Sigmoid colon (tissue), 7 donors: ENCODE measurements around the gene AHCY. TPM values are rescaled to one million over a fixed set of nuclear protein-coding genes. Genes with fewer than 3 reads are reported as not detected.
"Not testable (repeated sequence)": the region's sequence is repeated elsewhere in the genome, so short reads cannot be mapped to it uniquely, and the experiment has no call there.

Source experiments
- DNase-seq: peaks from one replicate; pipeline ENCODE4 v3.0.0-alpha.2; 2019
- H3K27ac ChIP-seq, 4 donors: fragments of 200-600 bp; sonication (generic); one replicate each; pipeline ENCODE4 v1.5.1; 2016 to 2019; ENCODE audit warnings: mild to moderate bottlenecking in 1 of 4
- H3K27me3 ChIP-seq, 3 donors: fragments of 200-600 bp; sonication (generic); one replicate each; pipeline ENCODE4 v1.5.1; 2019; ENCODE audit warnings: mild to moderate bottlenecking in 1 of 3
- H3K36me3 ChIP-seq, 4 donors: fragments of 200-600 bp; sonication (generic); one replicate each; pipeline ENCODE4 v1.5.1; 2016 to 2019
- H3K4me1 ChIP-seq, 4 donors: fragments of 200-600 bp; sonication (generic); one replicate each; pipeline ENCODE4 v1.5.1; 2017 to 2019
- H3K4me3 ChIP-seq, 4 donors: fragments of 200-600 bp; sonication (generic); one replicate each; pipeline ENCODE4 v1.5.1; 2017 to 2019; ENCODE audit warnings: mild to moderate bottlenecking in 2 of 4, moderate library complexity in 1 of 4
- H3K9me3 ChIP-seq, 4 donors: fragments of 200-600 bp in 3 of 4; sonication (generic) in 3 of 4; one replicate each; pipeline versions ENCODE4 v1.5.1 to v1.6.1; 2013 to 2019
- EP300 ChIP-seq, 4 donors: sonication (generic); formaldehyde crosslinking; IDR thresholded peaks; one replicate each; pipeline ENCODE4 v1.6.1; 2017; ENCODE audit warnings: antibody characterized with exemption in 4 of 4
- POLR2A ChIP-seq, 2 donors: fragments of 450-650 bp; IDR thresholded peaks; one replicate each; pipeline ENCODE4 v1.6.1; 2016; ENCODE audit warnings: antibody characterized with exemption in 2 of 2, mild to moderate bottlenecking in 2 of 2, moderate library complexity in 2 of 2
- POLR2AphosphoS5 ChIP-seq, 4 donors: sonication (generic); formaldehyde crosslinking; IDR thresholded peaks; one replicate each; pipeline ENCODE4 v1.6.1; 2017; ENCODE audit warnings: antibody characterized with exemption in 4 of 4
- WGBS, 2 donors: extraction: QIAGEN DNeasy Blood & Tissue Kit; methylation state at CpG; one replicate each; pipeline ENCODE4 v1.1.7; 2013; 5-methylcytosine and 5-hydroxymethylcytosine counted together
- intact Hi-C: fragments of 100-400 bp; cut with DNase I; formaldehyde crosslinking; loops from one replicate; pipeline ENCODE4 v1.15.1; 2023
- polyA plus RNA-seq, 3 donors: library from polyadenylated mRNA; stranded (reverse); fragments of 200-250 nt; gene quantifications; one replicate each; pipeline ENCODE4 v1.2.3, GENCODE V29; 2013
- total RNA-seq, 4 donors: library from RNA; depleted of rRNA; stranded (reverse); fragments of >200 nt; gene quantifications; one replicate each; pipeline ENCODE4 v1.1.0, GENCODE V29; 2016
- TF ChIP-seq, protein P1 (sequence below), 4 experiments: fragments of 450-650 bp in 3 of 4; fragments of 200-600 bp in 1 of 4; IDR thresholded peaks; one replicate each; pipeline ENCODE4 v1.5.1; 2016 to 2019; ENCODE audit warnings: antibody characterized with exemption in 4 of 4, mild to moderate bottlenecking in 3 of 4, moderate library complexity in 2 of 4
- donor health status: healthy with polysubstance abuse.
- donor health status: Bipolar disorder and iron deficiency.
- donor health status: healthy.

Gene AHCY
- total and polyA plus RNA-seq, 7 donors = 74.5 to 106 (median 79.6) TPM

DNA sequence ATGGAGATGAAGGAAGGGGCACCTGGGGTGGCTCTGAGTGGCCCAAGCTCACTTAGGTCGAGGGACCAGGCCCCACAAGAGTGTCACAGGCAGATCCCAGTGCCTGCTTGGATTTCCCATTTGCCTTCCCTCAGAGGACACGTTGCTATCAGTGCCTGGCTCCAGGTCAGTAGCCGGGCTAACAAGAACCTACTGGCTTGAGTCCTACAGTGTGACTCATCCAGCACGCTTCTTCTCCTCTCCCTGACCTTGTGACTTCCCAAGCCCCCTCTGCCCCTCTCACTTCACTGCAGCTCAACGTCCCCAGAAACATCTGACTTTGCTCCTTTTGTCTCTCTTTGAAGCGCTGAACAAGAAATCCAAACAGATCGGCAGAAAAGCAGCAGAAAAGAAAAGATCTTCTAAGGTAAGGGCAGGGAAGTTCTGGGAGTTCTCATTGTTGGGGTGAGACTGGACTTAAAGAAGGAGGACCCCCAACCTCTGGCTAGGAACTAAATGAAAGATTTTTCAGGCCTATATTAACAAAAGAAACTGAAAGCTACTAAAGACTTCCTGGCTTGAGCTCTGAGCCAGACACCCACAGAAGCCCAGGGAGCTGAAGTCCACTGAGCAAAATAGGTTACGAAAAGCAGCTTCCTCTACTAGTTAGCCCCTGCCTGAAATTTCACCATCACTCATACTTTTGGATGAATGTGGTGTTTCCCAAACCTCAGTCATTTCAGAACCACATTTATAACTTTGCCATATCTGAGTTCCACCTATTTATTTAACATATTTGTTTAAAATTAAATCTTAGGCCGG lies 40.5 kb downstream of the AHCY start:
- TF ChIP-seq, protein P1, sequence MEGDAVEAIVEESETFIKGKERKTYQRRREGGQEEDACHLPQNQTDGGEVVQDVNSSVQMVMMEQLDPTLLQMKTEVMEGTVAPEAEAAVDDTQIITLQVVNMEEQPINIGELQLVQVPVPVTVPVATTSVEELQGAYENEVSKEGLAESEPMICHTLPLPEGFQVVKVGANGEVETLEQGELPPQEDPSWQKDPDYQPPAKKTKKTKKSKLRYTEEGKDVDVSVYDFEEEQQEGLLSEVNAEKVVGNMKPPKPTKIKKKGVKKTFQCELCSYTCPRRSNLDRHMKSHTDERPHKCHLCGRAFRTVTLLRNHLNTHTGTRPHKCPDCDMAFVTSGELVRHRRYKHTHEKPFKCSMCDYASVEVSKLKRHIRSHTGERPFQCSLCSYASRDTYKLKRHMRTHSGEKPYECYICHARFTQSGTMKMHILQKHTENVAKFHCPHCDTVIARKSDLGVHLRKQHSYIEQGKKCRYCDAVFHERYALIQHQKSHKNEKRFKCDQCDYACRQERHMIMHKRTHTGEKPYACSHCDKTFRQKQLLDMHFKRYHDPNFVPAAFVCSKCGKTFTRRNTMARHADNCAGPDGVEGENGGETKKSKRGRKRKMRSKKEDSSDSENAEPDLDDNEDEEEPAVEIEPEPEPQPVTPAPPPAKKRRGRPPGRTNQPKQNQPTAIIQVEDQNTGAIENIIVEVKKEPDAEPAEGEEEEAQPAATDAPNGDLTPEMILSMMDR (IDR thresholded peaks at IDR 0.05) = no peak
- TF ChIP-seq POLR2AphosphoS5 (IDR thresholded peaks at IDR 0.05) (no peak), EP300 (IDR thresholded peaks at IDR 0.05) (no peak), POLR2A (IDR thresholded peaks at IDR 0.05) (no peak)
- Histone ChIP-seq H3K27me3 (peaks cover 0 to 2% (median 0%) of the 10 kb centered on the region in 3 donors), H3K27ac (peak overlapping the region in 3 of 4 donors; percentile 7 to 61 (median 46)), H3K36me3 (no peaks in the 10 kb centered on the region), H3K4me3 (no peak overlapping the region), H3K4me1 (no peaks in the 10 kb centered on the region), H3K9me3 (no peaks in the 10 kb centered on the region)
- DNase-seq = peak; percentile 77
- WGBS, 2 donors = 74 to 83% methylated on average over 9 of the region's 9 CpGs
- intact Hi-C loops = no loop called here

DNA sequence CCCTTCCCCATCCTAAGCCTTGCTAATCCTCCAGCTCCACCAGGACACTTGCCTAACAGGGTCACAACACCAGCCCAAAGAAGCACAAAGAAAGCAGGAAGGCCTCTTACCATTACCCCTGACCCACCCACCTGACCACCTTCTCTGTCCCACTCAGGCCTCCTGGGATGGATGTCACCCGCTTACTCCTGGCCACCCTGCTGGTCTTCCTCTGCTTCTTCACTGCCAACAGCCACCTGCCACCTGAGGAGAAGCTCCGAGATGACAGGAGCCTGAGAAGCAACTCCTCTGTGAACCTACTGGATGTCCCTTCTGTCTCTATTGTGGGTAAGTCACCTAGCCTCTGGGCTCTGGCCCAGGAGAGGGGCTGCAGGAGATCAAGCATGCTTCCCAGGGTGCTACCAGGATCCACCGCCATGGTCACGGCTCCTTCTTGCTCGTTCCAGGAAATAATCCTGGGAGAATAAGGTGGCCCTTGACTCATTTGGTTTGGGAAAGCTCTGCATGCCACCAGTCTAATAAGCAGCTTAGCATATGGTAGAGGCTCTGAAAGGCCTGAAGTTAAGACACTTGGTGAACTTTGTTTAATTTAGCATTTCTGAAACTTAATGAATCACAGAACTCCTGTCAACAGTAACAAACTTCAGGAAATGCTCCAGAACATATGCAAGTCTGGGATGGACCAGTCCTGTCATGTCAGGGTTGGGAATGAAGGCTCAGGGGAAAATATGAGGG lies 42.8 kb downstream of the AHCY start:
- Histone ChIP-seq H3K27ac (no peak overlapping the region), H3K4me3 (no peak overlapping the region), H3K27me3 (no peaks in the 10 kb centered on the region), H3K4me1 (no peaks in the 10 kb centered on the region), H3K9me3 (no peaks in the 10 kb centered on the region), H3K36me3 (no peaks in the 10 kb centered on the region)
- WGBS, 2 donors = 89 to 91% methylated on average over 5 of the region's 5 CpGs
- intact Hi-C loops = no loop called here
- DNase-seq = no peak
- TF ChIP-seq EP300 (IDR thresholded peaks at IDR 0.05) (no peak), POLR2A (IDR thresholded peaks at IDR 0.05) (no peak), POLR2AphosphoS5 (IDR thresholded peaks at IDR 0.05) (no peak)
- TF ChIP-seq, protein P1 (IDR thresholded peaks at IDR 0.05) = no peak

GRCh38 chr20:34256629-34257124 lies 46.5 kb downstream of the AHCY start:
- Histone ChIP-seq H3K4me3 (no peak overlapping the region), H3K27ac (no peak overlapping the region), H3K27me3 (no peaks in the 10 kb centered on the region), H3K36me3 (no peaks in the 10 kb centered on the region), H3K4me1 (no peaks in the 10 kb centered on the region), H3K9me3 (no peaks in the 10 kb centered on the region)
- TF ChIP-seq EP300 (IDR thresholded peaks at IDR 0.05) (no peak), POLR2A (IDR thresholded peaks at IDR 0.05) (no peak), POLR2AphosphoS5 (IDR thresholded peaks at IDR 0.05) (no peak)
- TF ChIP-seq, protein P1 (IDR thresholded peaks at IDR 0.05) = no peak
- DNase-seq = no peak
- intact Hi-C loops = no loop called here
- 86 to 88% methylated on average over 5 of the region's 5 CpGs for WGBS, 2 donors

DNA sequence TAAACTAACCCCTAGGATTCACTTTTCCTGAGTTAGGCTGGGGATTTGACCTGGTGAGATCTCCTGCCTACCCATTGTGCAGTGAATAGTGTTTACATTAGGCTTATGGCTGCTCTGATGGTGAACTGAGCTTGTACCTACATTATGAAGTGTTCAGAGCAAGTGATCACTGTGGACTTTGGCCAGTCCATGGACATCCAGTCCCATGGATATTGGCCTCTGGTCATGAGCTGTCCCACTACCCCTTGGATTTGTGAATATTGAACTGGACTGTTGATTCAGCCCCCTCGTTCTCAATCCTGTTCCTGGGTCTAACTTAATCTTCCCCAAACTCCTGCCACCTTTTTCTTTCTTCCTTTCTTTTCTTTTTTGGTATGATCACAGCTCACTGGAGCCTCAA lies 48.2 kb downstream of the AHCY start:
- WGBS, 2 donors = 77 to 84% methylated on average over 1 of the region's 1 CpG
- no peaks in the 10 kb centered on the region for H3K36me3 ChIP-seq
- intact Hi-C loops = no loop called here
- no peaks in the 10 kb centered on the region for H3K27me3 ChIP-seq
- no peak for TF ChIP-seq POLR2A (IDR thresholded peaks at IDR 0.05)
- TF ChIP-seq, protein P1 (IDR thresholded peaks at IDR 0.05) = no peak
- no peak for TF ChIP-seq POLR2AphosphoS5 (IDR thresholded peaks at IDR 0.05)
- no peak for TF ChIP-seq EP300 (IDR thresholded peaks at IDR 0.05)
- no peak overlapping the region for H3K4me3 ChIP-seq
- no peaks in the 10 kb centered on the region for H3K9me3 ChIP-seq
- no peak for DNase-seq
- H3K27ac ChIP-seq = no peak overlapping the region
- H3K4me1 ChIP-seq = no peaks in the 10 kb centered on the region

- H3K4me1 ChIP-seq, H3K36me3 ChIP-seq, H3K4me3 ChIP-seq, DNase-seq, H3K27me3 ChIP-seq, H3K9me3 ChIP-seq, H3K27ac ChIP-seq, intact Hi-C loops: not testable (repeated sequence)
- 76 to 87% methylated on average over 7 of the region's 7 CpGs for WGBS, 2 donors
These were observed 50.6 kb downstream of the AHCY start for GRCh38 chr20:34252431-34253086.
